NCI-H774 (cell line): ENCODE measurements around the gene SLC12A6.
"Not testable (repeated sequence)": the region's sequence is repeated elsewhere in the genome, so short reads cannot be mapped to it uniquely, and the experiment has no call there.

ENCODE experiments used
- DNase-seq: peaks from one replicate; lab custom pipeline; 2025; lab: John Stamatoyannopoulos, UW

SLC12A6 gene

GRCh38 chr15:34337557-34338306, at the start of gene SLC12A6:
TSS of gene SLC12A6 (minus strand) at chr15:34337781. CDS start at chr15:34336680, 1,101 bp downstream.
- peak; percentile 85 for DNase-seq

GRCh38 chr15:34381829-34382521, 44.4 kb upstream of the SLC12A6 start:
- not testable (repeated sequence) for DNase-seq

GRCh38 chr15:34380491-34380890, 42.9 kb upstream of the SLC12A6 start:
- DNase-seq: not testable (repeated sequence)

GRCh38 chr15:34376856-34377255, 39.3 kb upstream of the SLC12A6 start:
- no peak for DNase-seq

- DNase-seq: not testable (repeated sequence)
These were observed 38.0 kb upstream of the SLC12A6 start for GRCh38 chr15:34375541-34375940.

- no peak for DNase-seq
These were observed 37.2 kb upstream of the SLC12A6 start for GRCh38 chr15:34374816-34375215.

GRCh38 chr15:34373951-34374350, 36.4 kb upstream of the SLC12A6 start:
- no peak for DNase-seq

- DNase-seq: no peak
These were observed 33.1 kb upstream of the SLC12A6 start for GRCh38 chr15:34370643-34371042.

GRCh38 chr15:34370129-34370528, 32.5 kb upstream of the SLC12A6 start:
- no peak for DNase-seq

GRCh38 chr15:34367101-34368081, 29.8 kb upstream of the SLC12A6 start, which contains the start of gene LPCAT4:
TSS of gene LPCAT4 (minus strand) at chr15:34367196. CDS start at chr15:34367100, 96 bp downstream.
- peak; percentile 83 for DNase-seq

- DNase-seq: peak; percentile 47
These were observed 28.9 kb upstream of the SLC12A6 start for GRCh38 chr15:34366271-34367065.

GRCh38 chr15:34365836-34366235, 28.3 kb upstream of the SLC12A6 start:
- no peak for DNase-seq

- no peak for DNase-seq
These were observed 27.7 kb upstream of the SLC12A6 start for GRCh38 chr15:34365091-34365825.

- no peak for DNase-seq
These were observed 26.5 kb upstream of the SLC12A6 start for GRCh38 chr15:34364041-34364440.

GRCh38 chr15:34362047-34362773, 24.6 kb upstream of the SLC12A6 start:
- no peak for DNase-seq

- no peak for DNase-seq
These were observed 23.7 kb upstream of the SLC12A6 start for GRCh38 chr15:34361278-34361677.

GRCh38 chr15:34360298-34360697, 22.7 kb upstream of the SLC12A6 start:
- DNase-seq: no peak

GRCh38 chr15:34359416-34359815, 21.8 kb upstream of the SLC12A6 start:
- no peak for DNase-seq

GRCh38 chr15:34358948-34359347, 21.4 kb upstream of the SLC12A6 start:
- DNase-seq: no peak

GRCh38 chr15:34358367-34358766, 20.8 kb upstream of the SLC12A6 start:
- no peak for DNase-seq
